Liver (tissue), 9 donors: ENCODE data around the gene SOX15. TPM values are rescaled to one million over a fixed set of nuclear protein-coding genes. Genes with fewer than 3 reads are reported as not detected.

Source experiments
- DNase-seq: peaks from one replicate; pipeline ENCODE4 v3.0.0-alpha.2; 2017; ENCODE audit warnings: low spot score
- H3K27ac ChIP-seq, 2 donors: one replicate each; pipeline ENCODE4 v1.7.0; 2013; ENCODE audit warnings: inconsistent platforms in 2 of 2, low read length in 2 of 2, control low read depth in 1 of 2, low read depth in 1 of 2, mild to moderate bottlenecking in 1 of 2
- H3K27me3 ChIP-seq, 4 donors: one replicate each; pipeline versions ENCODE4 v1.6.1 to v1.7.0; 2013; ENCODE audit warnings: low read length in 3 of 4, inconsistent platforms in 1 of 4, mild to moderate bottlenecking in 1 of 4, moderate library complexity in 1 of 4; ENCODE audit not compliant: control insufficient read depth in 4 of 4, insufficient read depth in 4 of 4
- H3K36me3 ChIP-seq, 4 donors: one replicate each; pipeline versions ENCODE4 v1.6.1 to v1.7.0; 2013; ENCODE audit warnings: low read length in 3 of 4, mild to moderate bottlenecking in 3 of 4, low read depth in 1 of 4, moderate library complexity in 1 of 4; ENCODE audit not compliant: control insufficient read depth in 4 of 4, insufficient read depth in 3 of 4
- H3K4me1 ChIP-seq, 4 donors: one replicate each; pipeline versions ENCODE4 v1.6.1 to v1.7.0; 2013; ENCODE audit warnings: low read length in 3 of 4, mild to moderate bottlenecking in 3 of 4, moderate library complexity in 1 of 4; ENCODE audit not compliant: control insufficient read depth in 4 of 4, insufficient read depth in 4 of 4
- H3K4me3 ChIP-seq, 3 donors: one replicate each; pipeline versions ENCODE4 v1.6.1 to v1.7.0; 2013; ENCODE audit warnings: low read length in 3 of 3, control low read depth in 1 of 3, low read depth in 1 of 3, mild to moderate bottlenecking in 1 of 3
- H3K9ac ChIP-seq, 2 donors: one replicate each; pipeline ENCODE4 v1.7.0; 2013; ENCODE audit warnings: low read length in 2 of 2, mild to moderate bottlenecking in 2 of 2, moderate library complexity in 2 of 2, control low read depth in 1 of 2, low read depth in 1 of 2
- H3K9me3 ChIP-seq, 4 donors: one replicate each; pipeline versions ENCODE4 v1.6.1 to v1.7.0; 2013; ENCODE audit warnings: low read length in 3 of 4; ENCODE audit not compliant: control insufficient read depth in 4 of 4
- EGR1 ChIP-seq, 2 donors: IDR thresholded peaks; 2 replicates each; pipeline ENCODE4 v1.6.1; 2016 to 2018; ENCODE audit warnings: antibody characterized with exemption in 2 of 2, low read depth in 2 of 2
- FOXA1 ChIP-seq: IDR thresholded peaks from 2 replicates; pipeline ENCODE4 v1.6.1; 2016; ENCODE audit warnings: antibody characterized with exemption
- FOXA2 ChIP-seq: IDR thresholded peaks from 2 replicates; pipeline ENCODE4 v1.6.1; 2016; ENCODE audit warnings: antibody characterized with exemption
- HNF4A ChIP-seq, 2 donors: conservative IDR thresholded peaks; 2 replicates each; pipeline ENCODE4 v1.6.1; 2016; ENCODE audit warnings: antibody characterized with exemption in 2 of 2, mild to moderate bottlenecking in 2 of 2
- HNF4G ChIP-seq: IDR thresholded peaks from 2 replicates; pipeline ENCODE4 v1.6.1; 2016; ENCODE audit warnings: antibody characterized with exemption
- JUND ChIP-seq, 2 donors: IDR thresholded peaks; 2 replicates each; pipeline ENCODE4 v1.6.1; 2016; ENCODE audit warnings: antibody characterized with exemption in 2 of 2
- RAD21 ChIP-seq, 2 donors: IDR thresholded peaks; 2 replicates each; pipeline ENCODE4 v1.6.1; 2016; ENCODE audit warnings: antibody characterized with exemption in 2 of 2, mild to moderate bottlenecking in 2 of 2
- RXRA ChIP-seq, 2 donors: IDR thresholded peaks; 2 replicates each; pipeline ENCODE4 v1.6.1; 2017 to 2018; ENCODE audit warnings: antibody characterized with exemption in 2 of 2, mild to moderate bottlenecking in 1 of 2
- SP1 ChIP-seq: IDR thresholded peaks from 2 replicates; pipeline ENCODE4 v1.6.1; 2018; ENCODE audit warnings: antibody characterized with exemption, mild to moderate bottlenecking
- TAF1 ChIP-seq: conservative IDR thresholded peaks from 2 replicates; pipeline ENCODE4 v1.6.1; 2016; ENCODE audit warnings: antibody characterized with exemption, mild to moderate bottlenecking
- YY1 ChIP-seq: IDR thresholded peaks from 2 replicates; pipeline ENCODE4 v1.6.1; 2016; ENCODE audit warnings: antibody characterized with exemption, mild to moderate bottlenecking
- WGBS: extraction: QIAGEN DNeasy Blood & Tissue Kit; methylation state at CpG from one replicate; pipeline ENCODE4 v1.1.7; 2013; 5-methylcytosine and 5-hydroxymethylcytosine counted together
- polyA plus RNA-seq, 2 donors: library from polyadenylated mRNA; stranded (reverse) in 1 of 2; unstranded in 1 of 2; fragments of 200-250 nt in 1 of 2; fragments of >200 nt in 1 of 2; fragmentation: Nextera tagmentation in 1 of 2; extraction: Ambion mirVana in 1 of 2; gene quantifications; one replicate each; pipeline versions ENCODE4 v1.2.1 to v1.2.3, GENCODE V29; 2013 to 2015
- total RNA-seq, 2 donors: library from RNA; depleted of rRNA; stranded (reverse); fragments of >200 nt; gene quantifications; one replicate each; pipeline ENCODE4 v1.2.3, GENCODE V29; 2014
- TF ChIP-seq, protein P1 (sequence below): IDR thresholded peaks from 2 replicates; pipeline ENCODE4 v1.6.1; 2016; ENCODE audit warnings: antibody characterized with exemption, mild to moderate bottlenecking
- TF ChIP-seq, protein P2 (sequence below): IDR thresholded peaks from 2 replicates; pipeline ENCODE4 v1.6.1; 2016; ENCODE audit warnings: antibody characterized with exemption
- TF ChIP-seq, protein P3 (sequence below): IDR thresholded peaks from 2 replicates; pipeline ENCODE4 v1.6.1; 2016; ENCODE audit warnings: antibody characterized with exemption
- TF ChIP-seq, protein P4 (sequence below): fragments of 150-350 bp; IDR thresholded peaks from 2 replicates; pipeline ENCODE4 v1.5.1; 2017; ENCODE audit warnings: improper control_type of control experiment, low read depth, low read length; ENCODE audit not compliant: missing input control
- TF ChIP-seq, protein P5 (sequence below): IDR thresholded peaks from 2 replicates; pipeline ENCODE4 v1.6.1; 2016; ENCODE audit warnings: antibody characterized with exemption
- donor health status: healthy.
- donor health status: healthy.
- donor health status: healthy.
- donor health status: healthy.
- donor health status: healthy.

SOX15 gene
- total and polyA plus RNA-seq, 4 donors = 0.06 to 0.33 (median 0.17) TPM; not detected in 1

DNA sequence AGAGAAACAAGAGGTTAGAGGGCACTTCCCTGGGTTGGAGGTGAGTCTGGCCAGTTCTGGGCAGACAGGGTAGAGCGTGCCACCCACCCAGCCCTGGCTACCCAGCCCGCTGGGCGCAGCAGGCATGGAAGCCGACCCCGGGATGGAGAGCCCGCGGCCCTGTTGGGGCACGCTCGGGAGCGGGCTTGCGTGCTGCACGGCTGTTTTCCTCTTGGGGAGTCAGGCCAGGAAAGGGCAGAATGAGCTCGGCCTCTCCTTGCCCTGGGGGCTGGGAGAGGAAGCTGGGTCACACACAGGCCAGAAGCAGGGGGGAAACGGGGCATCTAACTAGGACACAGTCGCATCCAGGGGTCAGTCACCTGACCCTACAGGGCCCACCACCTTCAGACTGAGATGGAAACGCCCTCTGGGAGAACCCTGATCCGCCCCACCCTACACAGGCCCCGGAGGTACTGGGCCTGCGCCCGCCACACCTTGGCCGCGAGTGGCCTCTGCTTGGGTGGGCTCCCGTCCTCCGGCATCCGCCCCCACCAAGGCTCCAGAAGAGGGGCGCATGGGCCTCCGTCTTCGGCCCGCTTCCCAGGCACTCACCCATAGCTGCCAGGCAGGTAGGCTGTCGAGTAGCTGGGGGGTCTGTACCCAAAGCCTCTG, 1.2 kb downstream of the SOX15 start:
- no peak overlapping the region for H3K27ac ChIP-seq
- H3K9ac ChIP-seq = no peak overlapping the region
- H3K4me3 ChIP-seq = no peak overlapping the region
- TF ChIP-seq RXRA (IDR thresholded peaks at IDR 0.05) (no peak), SP1 (no peak), FOXA1 (no peak), HNF4A (conservative IDR thresholded peaks at IDR 0.05) (no peak), FOXA2 (no peak), YY1 (no peak), JUND (IDR thresholded peaks at IDR 0.05) (no peak), HNF4G (no peak), TAF1 (no peak), RAD21 (IDR thresholded peaks at IDR 0.05) (no peak), EGR1 (IDR thresholded peaks at IDR 0.05; ENCODE audit: low read depth in 2 of 2) (no peak)
- TF ChIP-seq, protein P1, sequence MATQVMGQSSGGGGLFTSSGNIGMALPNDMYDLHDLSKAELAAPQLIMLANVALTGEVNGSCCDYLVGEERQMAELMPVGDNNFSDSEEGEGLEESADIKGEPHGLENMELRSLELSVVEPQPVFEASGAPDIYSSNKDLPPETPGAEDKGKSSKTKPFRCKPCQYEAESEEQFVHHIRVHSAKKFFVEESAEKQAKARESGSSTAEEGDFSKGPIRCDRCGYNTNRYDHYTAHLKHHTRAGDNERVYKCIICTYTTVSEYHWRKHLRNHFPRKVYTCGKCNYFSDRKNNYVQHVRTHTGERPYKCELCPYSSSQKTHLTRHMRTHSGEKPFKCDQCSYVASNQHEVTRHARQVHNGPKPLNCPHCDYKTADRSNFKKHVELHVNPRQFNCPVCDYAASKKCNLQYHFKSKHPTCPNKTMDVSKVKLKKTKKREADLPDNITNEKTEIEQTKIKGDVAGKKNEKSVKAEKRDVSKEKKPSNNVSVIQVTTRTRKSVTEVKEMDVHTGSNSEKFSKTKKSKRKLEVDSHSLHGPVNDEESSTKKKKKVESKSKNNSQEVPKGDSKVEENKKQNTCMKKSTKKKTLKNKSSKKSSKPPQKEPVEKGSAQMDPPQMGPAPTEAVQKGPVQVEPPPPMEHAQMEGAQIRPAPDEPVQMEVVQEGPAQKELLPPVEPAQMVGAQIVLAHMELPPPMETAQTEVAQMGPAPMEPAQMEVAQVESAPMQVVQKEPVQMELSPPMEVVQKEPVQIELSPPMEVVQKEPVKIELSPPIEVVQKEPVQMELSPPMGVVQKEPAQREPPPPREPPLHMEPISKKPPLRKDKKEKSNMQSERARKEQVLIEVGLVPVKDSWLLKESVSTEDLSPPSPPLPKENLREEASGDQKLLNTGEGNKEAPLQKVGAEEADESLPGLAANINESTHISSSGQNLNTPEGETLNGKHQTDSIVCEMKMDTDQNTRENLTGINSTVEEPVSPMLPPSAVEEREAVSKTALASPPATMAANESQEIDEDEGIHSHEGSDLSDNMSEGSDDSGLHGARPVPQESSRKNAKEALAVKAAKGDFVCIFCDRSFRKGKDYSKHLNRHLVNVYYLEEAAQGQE = no peak
- TF ChIP-seq, protein P2, sequence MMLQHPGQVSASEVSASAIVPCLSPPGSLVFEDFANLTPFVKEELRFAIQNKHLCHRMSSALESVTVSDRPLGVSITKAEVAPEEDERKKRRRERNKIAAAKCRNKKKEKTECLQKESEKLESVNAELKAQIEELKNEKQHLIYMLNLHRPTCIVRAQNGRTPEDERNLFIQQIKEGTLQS = no peak
- TF ChIP-seq, protein P3, sequence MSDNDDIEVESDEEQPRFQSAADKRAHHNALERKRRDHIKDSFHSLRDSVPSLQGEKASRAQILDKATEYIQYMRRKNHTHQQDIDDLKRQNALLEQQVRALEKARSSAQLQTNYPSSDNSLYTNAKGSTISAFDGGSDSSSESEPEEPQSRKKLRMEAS = no peak
- TF ChIP-seq, protein P4, sequence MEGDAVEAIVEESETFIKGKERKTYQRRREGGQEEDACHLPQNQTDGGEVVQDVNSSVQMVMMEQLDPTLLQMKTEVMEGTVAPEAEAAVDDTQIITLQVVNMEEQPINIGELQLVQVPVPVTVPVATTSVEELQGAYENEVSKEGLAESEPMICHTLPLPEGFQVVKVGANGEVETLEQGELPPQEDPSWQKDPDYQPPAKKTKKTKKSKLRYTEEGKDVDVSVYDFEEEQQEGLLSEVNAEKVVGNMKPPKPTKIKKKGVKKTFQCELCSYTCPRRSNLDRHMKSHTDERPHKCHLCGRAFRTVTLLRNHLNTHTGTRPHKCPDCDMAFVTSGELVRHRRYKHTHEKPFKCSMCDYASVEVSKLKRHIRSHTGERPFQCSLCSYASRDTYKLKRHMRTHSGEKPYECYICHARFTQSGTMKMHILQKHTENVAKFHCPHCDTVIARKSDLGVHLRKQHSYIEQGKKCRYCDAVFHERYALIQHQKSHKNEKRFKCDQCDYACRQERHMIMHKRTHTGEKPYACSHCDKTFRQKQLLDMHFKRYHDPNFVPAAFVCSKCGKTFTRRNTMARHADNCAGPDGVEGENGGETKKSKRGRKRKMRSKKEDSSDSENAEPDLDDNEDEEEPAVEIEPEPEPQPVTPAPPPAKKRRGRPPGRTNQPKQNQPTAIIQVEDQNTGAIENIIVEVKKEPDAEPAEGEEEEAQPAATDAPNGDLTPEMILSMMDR = no peak
- TF ChIP-seq, protein P5, sequence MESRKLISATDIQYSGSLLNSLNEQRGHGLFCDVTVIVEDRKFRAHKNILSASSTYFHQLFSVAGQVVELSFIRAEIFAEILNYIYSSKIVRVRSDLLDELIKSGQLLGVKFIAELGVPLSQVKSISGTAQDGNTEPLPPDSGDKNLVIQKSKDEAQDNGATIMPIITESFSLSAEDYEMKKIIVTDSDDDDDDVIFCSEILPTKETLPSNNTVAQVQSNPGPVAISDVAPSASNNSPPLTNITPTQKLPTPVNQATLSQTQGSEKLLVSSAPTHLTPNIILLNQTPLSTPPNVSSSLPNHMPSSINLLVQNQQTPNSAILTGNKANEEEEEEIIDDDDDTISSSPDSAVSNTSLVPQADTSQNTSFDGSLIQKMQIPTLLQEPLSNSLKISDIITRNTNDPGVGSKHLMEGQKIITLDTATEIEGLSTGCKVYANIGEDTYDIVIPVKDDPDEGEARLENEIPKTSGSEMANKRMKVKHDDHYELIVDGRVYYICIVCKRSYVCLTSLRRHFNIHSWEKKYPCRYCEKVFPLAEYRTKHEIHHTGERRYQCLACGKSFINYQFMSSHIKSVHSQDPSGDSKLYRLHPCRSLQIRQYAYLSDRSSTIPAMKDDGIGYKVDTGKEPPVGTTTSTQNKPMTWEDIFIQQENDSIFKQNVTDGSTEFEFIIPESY = no peak
- peaks cover 20 to 42% (median 27%) of the 10 kb centered on the region in 4 donors for H3K36me3 ChIP-seq
- no peaks in the 10 kb centered on the region for H3K9me3 ChIP-seq
- H3K27me3 ChIP-seq = no peaks in the 10 kb centered on the region
- 84% methylated on average over 30 of the region's 30 CpGs for WGBS
- no peak for DNase-seq
- H3K4me1 ChIP-seq = peaks cover 2 to 16% (median 5%) of the 10 kb centered on the region in 4 donors
